Activated CD8-positive, alpha-beta T cell treated with anti-CD3 and anti-CD28 coated beads for 36 hours (primary cell): Measurements from ENCODE around the gene EFCAB10. TPM values are rescaled to one million over a fixed set of nuclear protein-coding genes. Genes with fewer than 3 reads are reported as not detected.

Experiments used
- ATAC-seq: fragments of 200-7000 bp; cut with Tn5 transposase; one replicate; pipeline ENCODE4 v1.10.0; 2021; ENCODE audit warnings: mild to moderate bottlenecking, moderate library complexity
- CTCF ChIA-PET: fragments of 350-600 bp; sonication (Branson Sonifier 250); formaldehyde crosslinking; loops from one replicate; lab custom pipeline; 2021; ENCODE audit warnings: antibody characterized with exemption; lab: Charles Lee
- POLR2A ChIA-PET: fragments of 350-600 bp; sonication (Branson Sonifier 250); formaldehyde crosslinking; loops from one replicate; lab custom pipeline; 2021; ENCODE audit warnings: antibody characterized with exemption; lab: Charles Lee
- DNase-seq: peaks from one replicate; pipeline ENCODE4 v3.0.0-alpha.2; 2020
- H3K27ac Mint-ChIP-seq: one replicate; pipeline ENCODE4 v1.8.0; 2021; ENCODE audit warnings: mild to moderate bottlenecking, mixed read lengths
- H3K27me3 Mint-ChIP-seq: one replicate; pipeline ENCODE4 v1.8.0; 2021; ENCODE audit warnings: mixed read lengths
- H3K36me3 Mint-ChIP-seq: one replicate; pipeline ENCODE4 v1.8.0; 2021; ENCODE audit warnings: low read depth, mixed read lengths
- H3K4me1 Mint-ChIP-seq: one replicate; pipeline ENCODE4 v1.8.0; 2021; ENCODE audit warnings: low read depth, mixed read lengths
- H3K4me3 Mint-ChIP-seq: one replicate; pipeline ENCODE4 v1.8.0; 2021; ENCODE audit warnings: mild to moderate bottlenecking, moderate library complexity, mixed read lengths
- H3K9me3 Mint-ChIP-seq: one replicate; pipeline ENCODE4 v1.8.0; 2021; ENCODE audit warnings: mixed read lengths
- CTCF ChIP-seq: fragments of 200-600 bp; IDR thresholded peaks from one replicate; pipeline ENCODE4 v1.8.0; 2022; ENCODE audit warnings: antibody characterized with exemption, mild to moderate bottlenecking
- intact Hi-C: fragments of 100-400 bp; cut with micrococcal nuclease; formaldehyde crosslinking; loops from one replicate; pipeline ENCODE4 v1.10.0; 2022
- total RNA-seq, 2 experiments: library from RNA; stranded (reverse); gene quantifications; one replicate each; pipeline ENCODE4 v1.2.3, GENCODE V29; 2021

Gene EFCAB10
- total RNA-seq, 2 experiments from 2014 or later: not detected

DNA sequence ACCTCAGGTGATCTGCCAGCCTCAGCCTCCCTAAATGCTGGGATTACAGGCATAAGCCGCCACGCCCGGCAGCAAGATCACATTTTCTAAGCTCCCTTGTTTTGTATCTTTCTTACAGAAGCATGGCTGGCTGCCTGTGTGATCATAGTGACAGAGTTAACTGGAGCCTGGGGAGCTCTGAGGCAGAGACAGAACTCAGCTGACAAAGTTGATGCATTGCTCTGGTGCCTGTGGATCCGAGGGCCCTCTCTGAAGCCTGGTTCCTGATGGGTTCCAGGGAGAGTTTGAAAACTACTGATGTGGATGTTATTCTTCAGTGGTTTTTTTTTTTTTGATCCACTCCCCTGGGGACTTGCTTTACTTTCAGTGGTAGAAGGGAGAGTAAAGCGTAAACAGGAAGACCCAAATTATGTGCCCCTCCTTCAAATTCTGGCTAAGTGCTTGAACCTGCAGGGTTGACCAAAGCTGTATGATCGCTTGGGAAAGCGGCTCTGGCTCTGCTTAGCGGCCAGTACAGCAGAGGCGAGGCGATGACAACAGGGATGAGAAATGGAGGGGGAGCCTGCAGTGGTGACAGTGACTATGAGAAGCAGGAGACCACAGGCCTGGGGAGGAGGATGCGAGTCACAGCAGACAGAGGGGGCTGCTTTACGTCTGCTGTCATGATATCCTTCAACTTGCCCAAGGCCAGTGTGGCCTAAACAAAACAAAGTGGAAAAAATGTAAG is 6.8 kb upstream of the EFCAB10 start:
- Mint-ChIP-seq H3K36me3 (no peaks in the 10 kb centered on the region), H3K27me3 (no peaks in the 10 kb centered on the region), H3K27ac (no peak overlapping the region), H3K4me1 (peaks cover 9% of the 10 kb centered on the region), H3K9me3 (peaks cover 6% of the 10 kb centered on the region), H3K4me3 (no peak overlapping the region)
- DNase-seq (peak; percentile 54), ATAC-seq (peak; percentile 45)
- ChIA-PET POLR2A (no interaction called here), CTCF (interaction anchor here (1.2 kb wide), 1 partner anchor 54 kb away, joined by 3 read pairs; no protein-coding TSS in a partner anchor)
- TF ChIP-seq CTCF: no peak
- intact Hi-C loops: no loop called here

DNA sequence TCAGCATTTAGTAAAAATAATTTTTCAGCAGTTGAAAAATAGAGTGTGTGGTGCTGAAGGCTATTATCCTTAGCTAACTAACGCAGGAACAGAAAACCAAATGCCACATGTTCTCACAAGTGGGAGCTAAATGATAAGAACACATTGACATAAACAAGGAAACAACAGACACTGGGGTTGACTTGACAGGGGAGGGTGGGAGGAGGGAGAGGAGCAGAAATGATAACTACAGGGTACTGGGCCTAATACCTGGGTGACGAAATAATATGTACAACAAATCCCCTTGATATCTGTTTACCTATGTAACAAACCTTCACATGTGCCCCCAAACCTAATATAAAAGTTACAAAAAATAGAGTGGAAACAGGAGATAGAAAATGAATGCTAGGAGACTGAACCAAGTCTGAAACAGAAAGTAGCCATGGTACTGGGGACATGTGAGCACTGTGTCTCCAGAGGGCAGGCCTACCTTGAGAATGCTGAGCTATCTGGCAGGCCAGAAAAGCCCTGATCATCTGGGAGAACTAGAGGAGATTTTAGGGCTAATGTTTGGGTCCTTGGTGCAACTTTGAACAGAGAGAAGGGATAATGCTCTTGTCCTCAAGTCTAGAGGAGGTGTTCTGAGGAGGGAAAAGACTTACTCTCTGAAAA is 4.7 kb upstream of the EFCAB10 start:
- Mint-ChIP-seq H3K9me3 (peaks cover 6% of the 10 kb centered on the region), H3K27me3 (peaks cover 6% of the 10 kb centered on the region), H3K36me3 (no peaks in the 10 kb centered on the region), H3K27ac (no peak overlapping the region), H3K4me3 (no peak overlapping the region), H3K4me1 (peaks cover 9% of the 10 kb centered on the region)
- no peak for DNase-seq
- ATAC-seq: no peak
- no peak for TF ChIP-seq CTCF
- ChIA-PET CTCF (no interaction called here), POLR2A (no interaction called here)
- intact Hi-C loops: no loop called here

GRCh38 chr7:105584165-105584564 is 2.9 kb upstream of the EFCAB10 start:
- CTCF ChIA-PET: no interaction called here
- intact Hi-C loops: no loop called here

GRCh38 chr7:105583061-105583460 is 1.8 kb upstream of the EFCAB10 start:
- Mint-ChIP-seq H3K4me3 (no peak overlapping the region), H3K27me3 (peaks cover 6% of the 10 kb centered on the region), H3K4me1 (peaks cover 1% of the 10 kb centered on the region), H3K27ac (no peak overlapping the region), H3K9me3 (peaks cover 6% of the 10 kb centered on the region), H3K36me3 (no peaks in the 10 kb centered on the region)
- ATAC-seq (no peak), DNase-seq (no peak)
- ChIA-PET POLR2A (no interaction called here), CTCF (no interaction called here)
- TF ChIP-seq CTCF: no peak
- intact Hi-C loops: no loop called here

More at GRCh38 chr7:105584165-105584564, 2.9 kb upstream of the EFCAB10 start:
- DNase-seq (no peak), ATAC-seq (no peak)
- POLR2A ChIA-PET: interaction anchor here (1.0 kb wide), 1 partner anchor 10 kb away, joined by 3 read pairs; no protein-coding TSS in a partner anchor
- no peak for TF ChIP-seq CTCF
- peaks cover 6% of the 10 kb centered on the region for H3K9me3 Mint-ChIP-seq
- peaks cover 5% of the 10 kb centered on the region for H3K4me1 Mint-ChIP-seq
- H3K27me3 Mint-ChIP-seq: peaks cover 6% of the 10 kb centered on the region
- no peak overlapping the region for H3K27ac Mint-ChIP-seq
- H3K4me3 Mint-ChIP-seq: no peak overlapping the region
- H3K36me3 Mint-ChIP-seq: no peaks in the 10 kb centered on the region
